Eye (tissue), 1 donor: ENCODE measurements around the gene GAB2.

Experiments
- DNase-seq: peaks from one replicate; pipeline ENCODE4 v3.0.0-alpha.2; 2015

The GAB2 gene

GRCh38 chr11:78338702-78339101 lies 78.9 kb downstream of the GAB2 start:
- DNase-seq = no peak

DNA sequence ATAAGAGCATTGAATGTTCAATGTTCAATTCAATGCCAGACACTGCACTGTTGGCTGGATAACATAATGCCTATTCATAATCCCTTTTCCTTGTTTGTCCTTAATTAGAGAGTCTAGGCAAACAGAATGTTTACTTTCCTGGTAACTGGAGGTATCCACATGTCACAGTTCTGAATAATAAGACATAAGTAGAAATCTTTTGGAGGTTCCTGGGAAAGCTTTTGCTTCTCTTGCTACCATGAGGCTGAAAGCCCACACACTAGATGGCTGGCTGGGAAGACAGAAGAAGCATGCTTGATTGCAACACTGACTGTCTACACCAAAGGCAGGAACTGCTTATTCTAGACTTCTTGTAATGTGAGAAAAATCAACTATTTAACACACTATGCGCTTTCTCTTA lies 79.5 kb downstream of the GAB2 start:
- no peak for DNase-seq

GRCh38 chr11:78337554-78337924 lies 80.1 kb downstream of the GAB2 start:
- DNase-seq = no peak

DNA sequence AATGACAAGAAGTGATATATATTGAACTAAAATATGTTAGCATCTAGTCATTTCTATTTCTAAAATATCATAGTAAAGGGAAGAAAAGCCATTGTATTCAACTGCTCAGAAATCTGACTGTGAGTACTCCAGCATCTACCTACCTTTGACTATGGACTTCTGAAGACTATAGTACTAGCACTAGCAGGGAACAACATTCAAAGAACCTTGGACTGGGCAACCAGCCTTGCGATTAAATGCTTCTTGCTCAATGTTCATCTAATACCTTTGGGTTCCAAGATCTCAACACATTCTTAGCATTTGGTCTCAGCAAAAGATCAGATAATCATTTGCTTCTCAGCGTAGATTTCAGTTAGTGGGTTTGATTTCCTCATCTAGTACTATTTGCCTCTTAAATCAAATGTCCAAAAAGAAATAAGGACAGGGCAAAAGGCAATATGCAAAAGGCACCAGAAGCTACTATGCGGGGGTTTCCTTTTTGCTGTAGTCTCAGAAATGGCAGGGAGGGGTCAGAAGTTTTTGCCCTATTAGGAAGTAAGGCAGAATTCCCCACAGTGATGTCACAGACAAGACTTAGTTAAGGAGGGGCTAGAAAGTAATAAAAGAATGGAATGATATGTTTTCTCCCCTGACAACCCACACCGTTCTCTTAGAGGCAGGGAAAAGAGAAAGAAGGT lies 80.6 kb downstream of the GAB2 start:
- no peak for DNase-seq

DNA sequence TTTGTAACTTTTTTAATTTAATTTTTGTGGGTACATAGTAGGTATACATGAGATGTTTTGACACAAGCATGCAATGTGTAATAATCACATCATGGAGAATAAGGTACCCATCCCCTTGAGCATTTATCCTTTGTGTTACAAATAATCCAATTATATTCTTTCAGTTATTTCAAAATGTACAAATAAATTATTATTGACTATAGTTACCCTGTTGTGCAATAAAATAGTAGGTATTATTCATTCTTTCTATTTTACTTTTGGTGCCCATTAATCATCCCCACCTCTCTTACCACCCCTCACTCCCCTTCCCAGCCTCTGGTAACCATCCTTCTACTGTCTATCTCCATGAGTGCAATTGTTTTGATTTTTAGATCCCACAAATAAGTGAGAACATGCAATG lies 83.5 kb downstream of the GAB2 start:
- no peak for DNase-seq

GRCh38 chr11:78332872-78333271 lies 84.7 kb downstream of the GAB2 start:
- DNase-seq = no peak

DNA sequence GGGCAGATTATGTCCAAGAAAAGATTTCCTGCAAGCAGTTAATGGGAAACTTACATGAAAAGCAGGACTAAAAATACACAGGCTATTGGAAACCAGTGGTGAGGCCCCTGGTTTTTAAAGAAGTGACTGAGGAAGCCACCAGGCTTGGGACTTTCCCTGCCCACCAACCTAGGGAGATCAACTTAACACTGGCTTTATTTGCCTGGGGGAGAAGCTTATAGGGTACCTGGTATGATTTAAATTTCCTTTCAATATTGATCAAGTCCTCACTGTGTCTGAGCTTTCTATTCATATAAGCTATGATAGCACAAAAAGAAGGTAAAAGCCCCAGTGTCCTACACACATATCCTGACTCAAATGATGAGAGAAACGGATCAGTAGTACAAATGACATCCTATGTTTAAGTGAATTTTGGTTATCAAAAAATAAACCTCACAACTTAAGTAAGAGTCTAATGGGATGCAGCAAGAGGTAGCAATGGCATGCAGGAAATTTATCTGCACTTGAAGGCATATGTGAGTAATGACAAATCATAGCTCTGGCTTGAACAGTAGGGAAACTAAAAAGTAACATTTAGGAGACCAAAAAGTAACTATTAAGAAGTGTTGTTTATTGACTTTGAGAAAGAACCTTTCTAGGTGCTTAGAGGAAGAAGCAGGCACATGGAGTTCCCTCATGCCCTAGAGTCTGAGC lies 85.3 kb downstream of the GAB2 start:
- DNase-seq = no peak

DNA sequence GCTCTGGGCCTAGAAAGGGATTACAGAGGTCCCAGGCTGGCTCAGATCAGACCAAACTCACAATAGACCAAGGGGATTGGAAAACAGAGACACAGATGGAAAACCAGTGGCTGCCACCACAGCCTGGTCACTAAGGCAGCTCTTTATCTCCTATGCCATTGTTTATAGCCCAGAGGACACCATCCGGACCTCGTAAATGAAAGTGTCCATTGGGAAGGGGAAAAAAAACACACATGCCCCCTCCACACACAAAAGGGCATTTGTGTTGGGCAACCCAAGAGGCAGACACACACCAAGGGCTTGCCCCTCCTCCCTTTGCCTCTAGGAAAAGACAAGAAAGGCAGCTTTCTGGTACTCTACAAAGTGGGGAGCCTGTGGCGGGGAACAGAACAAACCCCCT lies 85.9 kb downstream of the GAB2 start:
- DNase-seq = no peak

DNA sequence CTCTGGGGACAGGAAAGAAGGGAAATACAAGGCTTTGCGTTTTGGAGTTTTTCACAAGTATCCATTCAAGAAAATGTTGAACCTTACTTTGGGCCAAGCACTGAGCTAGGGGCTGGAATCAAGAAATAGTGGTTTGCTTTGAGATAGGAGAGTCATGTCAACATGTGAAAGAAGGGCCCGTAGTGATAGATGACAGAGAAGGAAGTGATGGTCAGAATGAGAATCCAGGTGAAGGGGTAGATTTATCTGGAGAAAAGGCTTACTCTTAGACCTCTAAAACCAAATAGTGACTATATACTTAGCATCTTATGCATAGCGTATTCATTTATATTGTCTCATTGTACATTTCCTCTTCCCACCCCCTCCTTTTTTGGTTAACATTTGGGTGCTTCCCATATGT lies 87.3 kb downstream of the GAB2 start:
- DNase-seq = no peak

DNA sequence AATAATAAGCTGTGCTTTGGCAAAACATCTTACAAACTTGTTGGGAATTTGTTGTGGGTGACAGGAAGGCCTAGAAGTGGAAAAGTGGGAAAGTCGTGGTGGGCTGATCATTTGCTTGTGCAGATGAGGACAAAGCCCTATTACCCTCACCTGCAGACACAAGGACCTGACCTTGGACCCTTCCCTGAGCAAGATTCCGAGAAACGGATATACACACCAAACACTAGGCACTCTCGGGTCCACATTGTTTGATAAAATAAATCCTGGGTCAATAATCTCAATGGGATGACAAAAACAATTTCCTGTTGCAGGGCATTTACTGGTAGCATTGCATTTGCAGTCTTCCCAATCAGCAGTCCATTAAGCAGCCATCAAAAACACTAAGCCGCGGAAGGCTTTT lies 89.7 kb downstream of the GAB2 start:
- no peak for DNase-seq

GRCh38 chr11:78325274-78325781 lies 92.3 kb downstream of the GAB2 start:
- DNase-seq = no peak

GRCh38 chr11:78323363-78323762 lies 94.3 kb downstream of the GAB2 start:
- DNase-seq = no peak

DNA sequence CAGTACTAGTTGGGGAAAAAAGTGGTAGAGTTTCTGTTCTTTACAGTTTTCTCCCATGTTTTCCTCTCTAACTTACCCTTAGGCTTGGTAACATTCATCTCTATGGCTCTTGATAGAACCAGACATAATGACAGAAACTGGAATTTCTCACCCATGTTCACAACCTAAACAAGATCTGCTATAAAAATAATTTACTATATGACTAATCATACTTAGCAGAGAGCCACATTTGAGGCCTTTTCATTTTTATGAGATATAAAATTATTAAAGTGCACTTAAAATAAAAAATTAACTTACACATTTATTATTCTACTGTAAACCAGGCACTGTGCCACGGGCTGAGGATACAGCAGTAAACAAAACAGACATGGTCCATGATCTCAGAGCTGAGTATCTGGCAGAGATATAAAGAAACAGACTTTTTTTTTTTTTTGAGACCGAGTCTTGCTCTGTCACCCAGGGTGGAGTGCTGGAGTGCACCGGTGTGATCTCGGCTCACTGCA lies 98.1 kb downstream of the GAB2 start:
- DNase-seq = no peak

DNA sequence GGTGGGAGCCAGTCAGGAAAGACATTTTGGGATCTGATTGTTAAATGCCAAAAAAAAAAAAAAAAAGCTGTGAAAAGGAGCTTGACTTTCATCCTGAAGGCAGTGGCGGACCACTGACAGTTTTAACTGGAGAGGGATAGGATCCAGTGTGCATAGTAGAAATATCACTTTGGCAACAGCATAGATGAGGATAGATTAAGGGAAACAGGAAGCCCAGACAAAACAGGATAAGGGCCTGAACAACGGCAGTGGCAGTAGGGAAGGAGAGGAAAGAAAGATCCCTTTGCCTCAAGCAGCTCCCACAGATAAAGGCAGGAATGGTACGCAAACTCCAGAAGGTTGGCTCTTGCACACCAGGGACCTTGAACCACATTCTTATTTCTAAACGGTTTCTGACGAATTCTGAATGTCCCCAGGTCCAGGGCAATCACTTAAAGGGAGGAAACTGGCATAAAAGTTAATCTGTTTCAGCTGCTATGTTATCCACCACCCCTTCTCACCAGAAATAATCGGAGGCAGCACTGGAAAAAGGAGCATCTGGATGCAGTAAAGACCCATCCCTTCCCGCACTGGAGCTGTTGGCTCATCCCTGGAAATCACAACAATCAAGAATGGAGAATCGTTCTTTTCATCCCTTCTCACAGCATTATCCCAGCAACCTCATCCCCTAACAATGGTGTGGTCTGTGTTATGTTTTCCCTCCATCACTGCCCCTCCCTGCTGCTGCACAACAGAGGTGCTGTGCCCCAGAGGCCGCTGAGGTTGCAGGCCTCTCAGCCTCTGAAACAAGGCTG lies 99.1 kb downstream of the GAB2 start:
- peak; percentile 45 for DNase-seq

DNA sequence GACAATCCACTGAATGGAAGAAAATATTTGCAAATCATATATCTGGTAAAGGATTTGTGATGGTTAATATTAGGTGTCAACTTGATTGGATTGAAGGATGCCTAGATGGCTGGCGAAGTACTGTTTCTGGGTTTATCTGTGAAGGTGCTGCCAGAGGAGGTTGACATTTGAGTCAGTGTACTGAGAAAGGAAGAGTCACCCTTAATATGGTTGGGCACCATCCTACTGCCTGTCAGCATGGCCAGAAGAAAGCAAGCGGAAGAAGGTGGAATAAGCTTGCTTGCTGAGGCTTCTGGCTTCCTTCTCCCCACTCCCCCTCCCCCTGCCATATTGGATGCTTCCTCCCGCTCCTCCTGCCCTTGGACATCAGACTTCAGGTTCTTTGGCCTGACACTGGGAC lies 101.9 kb downstream of the GAB2 start:
- no peak for DNase-seq

DNA sequence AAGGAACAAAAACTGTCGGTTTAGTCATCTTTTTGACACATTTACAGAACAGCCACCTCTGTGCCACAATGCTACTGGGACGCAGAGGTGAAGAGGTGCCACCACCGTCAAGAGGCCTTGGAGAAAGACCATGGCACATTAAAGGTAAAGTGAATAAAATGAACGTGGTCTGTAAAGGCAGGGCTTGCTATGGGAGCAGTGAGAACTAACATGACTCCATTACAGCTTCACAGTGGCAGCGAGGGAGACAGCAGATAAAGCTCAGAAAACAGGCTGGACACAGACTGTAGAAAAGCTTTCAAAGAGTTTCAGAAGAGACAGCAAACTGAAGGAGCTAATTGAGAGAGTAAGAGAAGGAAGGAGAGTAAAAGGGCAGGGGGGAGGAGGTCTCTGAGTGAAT lies 102.9 kb downstream of the GAB2 start:
- DNase-seq = no peak

- no peak for DNase-seq
Measured at GRCh38 chr11:78313898-78314297, 103.7 kb downstream of the GAB2 start.

DNA sequence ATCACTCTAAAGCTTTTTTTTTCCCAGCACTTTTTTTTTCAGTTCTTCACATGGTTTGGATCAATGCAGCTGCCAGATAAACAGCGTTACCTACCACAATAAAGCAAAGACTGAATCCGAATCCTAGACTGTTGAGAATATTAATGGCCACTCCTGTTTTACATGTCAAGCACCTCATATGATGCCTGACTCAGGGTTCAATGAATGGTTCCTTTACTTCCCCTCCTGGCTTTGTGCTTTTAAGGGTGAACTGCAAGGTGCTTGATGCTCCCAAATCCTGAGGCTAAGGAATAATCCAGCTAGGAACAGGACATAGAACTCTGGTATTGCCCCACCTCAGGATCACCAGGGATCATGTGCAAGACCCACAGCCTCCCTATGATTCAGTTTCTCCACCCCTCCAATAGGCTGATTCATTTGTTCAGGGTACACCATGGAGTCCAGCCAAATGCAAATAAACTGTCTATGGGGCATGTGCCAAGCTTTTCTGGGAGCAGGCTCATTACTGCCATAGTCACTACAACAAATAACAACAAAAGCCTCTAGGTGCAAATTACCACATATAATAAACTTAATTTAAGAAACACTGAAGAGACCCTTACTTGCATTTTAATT lies 104.3 kb downstream of the GAB2 start:
- no peak for DNase-seq

DNA sequence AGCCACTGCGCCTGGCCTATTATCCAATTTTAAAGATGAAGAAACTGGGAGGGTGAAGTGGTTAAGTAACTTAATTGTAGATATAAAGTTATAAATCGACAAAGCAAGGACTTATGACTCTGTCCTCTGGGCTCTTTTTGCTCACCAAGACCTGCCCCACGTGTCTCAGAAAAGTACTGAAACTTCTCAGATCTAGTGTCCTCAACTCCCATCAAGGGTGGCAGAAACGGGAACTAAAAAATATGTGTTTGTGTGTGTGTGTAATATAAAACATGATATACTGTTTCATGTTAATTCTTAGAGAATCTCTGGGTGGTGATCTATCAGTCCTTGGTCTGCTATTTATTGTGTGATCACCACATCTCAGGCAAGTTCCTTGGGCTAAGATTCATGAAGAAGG lies 104.9 kb downstream of the GAB2 start:
- DNase-seq = no peak

DNA sequence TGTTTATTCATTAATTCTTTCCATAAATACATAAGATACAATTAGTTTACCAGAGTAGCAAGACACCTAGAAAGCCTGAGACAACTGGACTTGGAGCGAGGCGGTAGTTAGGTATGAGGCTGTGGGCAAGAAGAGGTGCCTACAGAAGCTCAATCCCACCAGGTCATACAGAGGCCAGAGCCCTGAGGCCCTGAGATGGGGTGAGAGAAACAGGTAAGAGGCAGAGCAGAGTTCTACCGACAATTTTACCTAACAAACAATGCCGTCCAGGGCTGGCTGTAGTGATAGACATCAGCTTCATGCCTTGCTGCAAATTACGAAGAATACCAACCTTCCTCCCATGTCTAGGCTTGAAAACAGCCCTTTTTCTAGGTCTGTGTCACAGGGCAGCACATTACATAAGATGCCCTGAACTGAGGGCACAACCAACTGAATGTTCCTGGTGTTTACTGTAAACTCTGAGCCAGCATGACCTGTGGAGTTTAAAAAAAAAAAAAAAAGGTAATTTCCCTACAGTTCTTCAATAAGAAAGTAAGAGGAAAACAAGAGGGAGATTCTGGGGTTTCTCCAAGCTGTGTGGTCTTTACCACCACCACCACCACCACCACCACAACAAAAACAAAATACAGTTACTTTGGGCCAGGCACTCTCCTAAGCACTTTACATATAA lies 105.8 kb downstream of the GAB2 start:
- no peak for DNase-seq

GRCh38 chr11:78310500-78310909 lies 107.1 kb downstream of the GAB2 start:
- no peak for DNase-seq

DNA sequence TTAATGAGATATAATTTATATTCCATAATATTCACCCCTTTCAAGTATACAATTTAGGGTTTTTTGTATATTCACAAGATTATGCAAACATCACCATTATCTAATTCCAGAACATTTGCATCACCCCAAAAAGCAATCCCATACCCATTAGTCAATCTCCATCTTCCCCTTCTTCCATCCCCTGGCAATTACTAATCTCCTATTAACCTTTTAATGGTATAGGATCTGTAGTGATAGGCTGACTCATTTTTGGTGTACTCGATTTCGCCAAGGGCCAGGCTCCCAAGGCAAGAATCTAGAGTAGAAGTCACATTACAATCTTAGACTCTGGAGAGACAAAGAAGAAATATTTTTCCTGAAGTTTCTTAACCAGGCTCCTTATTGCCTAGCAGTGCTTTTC lies 113.4 kb downstream of the GAB2 start:
- DNase-seq = no peak
